ENCODE measurements around the gene PHAX.

DNA sequence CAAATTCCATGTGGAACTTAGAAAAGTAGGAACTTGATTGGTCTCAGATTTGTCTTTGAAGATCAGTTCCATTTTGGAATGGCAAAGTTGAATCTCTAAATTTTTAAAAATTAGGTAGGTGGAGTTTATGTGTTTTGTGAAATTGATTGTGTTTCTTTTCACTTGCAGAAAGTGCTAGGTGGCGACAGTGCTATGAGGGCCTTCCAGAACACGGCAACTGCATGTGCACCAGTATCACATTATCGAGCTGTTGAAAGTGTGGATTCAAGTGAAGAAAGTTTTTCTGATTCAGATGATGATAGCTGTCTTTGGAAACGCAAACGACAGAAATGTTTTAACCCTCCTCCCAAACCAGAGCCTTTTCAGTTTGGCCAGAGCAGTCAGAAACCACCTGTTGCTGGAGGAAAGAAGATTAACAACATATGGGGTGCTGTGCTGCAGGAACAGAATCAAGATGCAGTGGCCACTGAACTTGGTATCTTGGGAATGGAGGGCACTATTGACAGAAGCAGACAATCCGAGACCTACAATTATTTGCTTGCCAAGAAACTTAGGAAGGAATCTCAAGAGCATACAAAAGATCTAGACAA lies 2.8 kb downstream of the PHAX start:
- TF ChIP-seq, protein P1, sequence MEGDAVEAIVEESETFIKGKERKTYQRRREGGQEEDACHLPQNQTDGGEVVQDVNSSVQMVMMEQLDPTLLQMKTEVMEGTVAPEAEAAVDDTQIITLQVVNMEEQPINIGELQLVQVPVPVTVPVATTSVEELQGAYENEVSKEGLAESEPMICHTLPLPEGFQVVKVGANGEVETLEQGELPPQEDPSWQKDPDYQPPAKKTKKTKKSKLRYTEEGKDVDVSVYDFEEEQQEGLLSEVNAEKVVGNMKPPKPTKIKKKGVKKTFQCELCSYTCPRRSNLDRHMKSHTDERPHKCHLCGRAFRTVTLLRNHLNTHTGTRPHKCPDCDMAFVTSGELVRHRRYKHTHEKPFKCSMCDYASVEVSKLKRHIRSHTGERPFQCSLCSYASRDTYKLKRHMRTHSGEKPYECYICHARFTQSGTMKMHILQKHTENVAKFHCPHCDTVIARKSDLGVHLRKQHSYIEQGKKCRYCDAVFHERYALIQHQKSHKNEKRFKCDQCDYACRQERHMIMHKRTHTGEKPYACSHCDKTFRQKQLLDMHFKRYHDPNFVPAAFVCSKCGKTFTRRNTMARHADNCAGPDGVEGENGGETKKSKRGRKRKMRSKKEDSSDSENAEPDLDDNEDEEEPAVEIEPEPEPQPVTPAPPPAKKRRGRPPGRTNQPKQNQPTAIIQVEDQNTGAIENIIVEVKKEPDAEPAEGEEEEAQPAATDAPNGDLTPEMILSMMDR (optimal IDR thresholded peaks at IDR 0.05 in 1 of 3, IDR thresholded peaks at IDR 0.05 in 1 of 3, conservative IDR thresholded peaks at IDR 0.05 in 1 of 3; ENCODE audit: extremely low read depth in 1 of 3, insufficient read depth in 2 of 3, low read length in 3 of 3) = no peak
- no peak for TF ChIP-seq EZH2 (IDR thresholded peaks at IDR 0.05; ENCODE audit: low read length)
